ENCODE measurements around the gene HOXB8. TPM values are rescaled to one million over a fixed set of nuclear protein-coding genes. Genes with fewer than 3 reads are reported as not detected.

Gene HOXB8
- total RNA-seq, 1 experiment from 2014 or later = 45.9 TPM

- peaks cover 2% of the 10 kb centered on the region for H3K36me3 ChIP-seq (ENCODE audit: control insufficient read depth, insufficient read depth, low read length)
- H3K27ac ChIP-seq (ENCODE audit: low read length) = peak overlapping the region; percentile 99
- intact Hi-C loops (cut with micrococcal nuclease; ENCODE audit: unreplicated experiment) (no loop called here), in situ Hi-C loops (cut with HindIII; ENCODE audit: low pct_unique_long_range_greater_than_20kb, low sequenced_read_pairs) (no loop called here)
- ChIA-PET CTCF (interaction anchor here (1.0 to 1.2 kb wide), 2 partner anchors 14 to 57 kb away, joined by 4 to 7 read pairs; no protein-coding TSS in a partner anchor), POLR2A (interaction anchor here (0.5 to 1.2 kb wide), 4 partner anchors 8 to 585 kb away, joined by 3 to 18 read pairs (median 12); no protein-coding TSS in a partner anchor)
- no TSS peak for BruUV-seq (replicated peaks)
- TF ChIP-seq TCF7L2 (IDR thresholded peaks at IDR 0.05; ENCODE audit: low read depth, low read length) = no peak; the same call in 1 of the 2 replicates
- TF ChIP-seq POLR2AphosphoS5 (IDR thresholded peaks at IDR 0.05; ENCODE audit: low read depth, low read length) = peak; percentile 78; the same call in 1 of the 2 replicates
- TF ChIP-seq, protein P1, sequence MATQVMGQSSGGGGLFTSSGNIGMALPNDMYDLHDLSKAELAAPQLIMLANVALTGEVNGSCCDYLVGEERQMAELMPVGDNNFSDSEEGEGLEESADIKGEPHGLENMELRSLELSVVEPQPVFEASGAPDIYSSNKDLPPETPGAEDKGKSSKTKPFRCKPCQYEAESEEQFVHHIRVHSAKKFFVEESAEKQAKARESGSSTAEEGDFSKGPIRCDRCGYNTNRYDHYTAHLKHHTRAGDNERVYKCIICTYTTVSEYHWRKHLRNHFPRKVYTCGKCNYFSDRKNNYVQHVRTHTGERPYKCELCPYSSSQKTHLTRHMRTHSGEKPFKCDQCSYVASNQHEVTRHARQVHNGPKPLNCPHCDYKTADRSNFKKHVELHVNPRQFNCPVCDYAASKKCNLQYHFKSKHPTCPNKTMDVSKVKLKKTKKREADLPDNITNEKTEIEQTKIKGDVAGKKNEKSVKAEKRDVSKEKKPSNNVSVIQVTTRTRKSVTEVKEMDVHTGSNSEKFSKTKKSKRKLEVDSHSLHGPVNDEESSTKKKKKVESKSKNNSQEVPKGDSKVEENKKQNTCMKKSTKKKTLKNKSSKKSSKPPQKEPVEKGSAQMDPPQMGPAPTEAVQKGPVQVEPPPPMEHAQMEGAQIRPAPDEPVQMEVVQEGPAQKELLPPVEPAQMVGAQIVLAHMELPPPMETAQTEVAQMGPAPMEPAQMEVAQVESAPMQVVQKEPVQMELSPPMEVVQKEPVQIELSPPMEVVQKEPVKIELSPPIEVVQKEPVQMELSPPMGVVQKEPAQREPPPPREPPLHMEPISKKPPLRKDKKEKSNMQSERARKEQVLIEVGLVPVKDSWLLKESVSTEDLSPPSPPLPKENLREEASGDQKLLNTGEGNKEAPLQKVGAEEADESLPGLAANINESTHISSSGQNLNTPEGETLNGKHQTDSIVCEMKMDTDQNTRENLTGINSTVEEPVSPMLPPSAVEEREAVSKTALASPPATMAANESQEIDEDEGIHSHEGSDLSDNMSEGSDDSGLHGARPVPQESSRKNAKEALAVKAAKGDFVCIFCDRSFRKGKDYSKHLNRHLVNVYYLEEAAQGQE (IDR thresholded peaks at IDR 0.05; ENCODE audit: insufficient read depth in 1 of 2, low read depth in 2 of 2, low read length in 1 of 2) = peak in 1 of 2 experiments; percentile 15; a peak in 1 of 4 replicates
- TF ChIP-seq, protein P2, sequence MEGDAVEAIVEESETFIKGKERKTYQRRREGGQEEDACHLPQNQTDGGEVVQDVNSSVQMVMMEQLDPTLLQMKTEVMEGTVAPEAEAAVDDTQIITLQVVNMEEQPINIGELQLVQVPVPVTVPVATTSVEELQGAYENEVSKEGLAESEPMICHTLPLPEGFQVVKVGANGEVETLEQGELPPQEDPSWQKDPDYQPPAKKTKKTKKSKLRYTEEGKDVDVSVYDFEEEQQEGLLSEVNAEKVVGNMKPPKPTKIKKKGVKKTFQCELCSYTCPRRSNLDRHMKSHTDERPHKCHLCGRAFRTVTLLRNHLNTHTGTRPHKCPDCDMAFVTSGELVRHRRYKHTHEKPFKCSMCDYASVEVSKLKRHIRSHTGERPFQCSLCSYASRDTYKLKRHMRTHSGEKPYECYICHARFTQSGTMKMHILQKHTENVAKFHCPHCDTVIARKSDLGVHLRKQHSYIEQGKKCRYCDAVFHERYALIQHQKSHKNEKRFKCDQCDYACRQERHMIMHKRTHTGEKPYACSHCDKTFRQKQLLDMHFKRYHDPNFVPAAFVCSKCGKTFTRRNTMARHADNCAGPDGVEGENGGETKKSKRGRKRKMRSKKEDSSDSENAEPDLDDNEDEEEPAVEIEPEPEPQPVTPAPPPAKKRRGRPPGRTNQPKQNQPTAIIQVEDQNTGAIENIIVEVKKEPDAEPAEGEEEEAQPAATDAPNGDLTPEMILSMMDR (IDR thresholded peaks at IDR 0.05) = no peak
- peak; percentile 96 for TF ChIP-seq SIN3A (IDR thresholded peaks at IDR 0.05; ENCODE audit: borderline replicate concordance, insufficient read depth, low read depth, low read length)
- peak; percentile 57 for ATAC-seq
- peak overlapping the region; percentile 70 to 99 for H3K4me3 ChIP-seq (ENCODE audit: low read depth in 2 of 2, low read length in 2 of 2)
- no peaks in the 10 kb centered on the region for H3K27me3 ChIP-seq (ENCODE audit: control insufficient read depth, insufficient read depth, low read length)
- DNase-seq (ENCODE audit: low read depth, low spot score) = no peak
- H3K4me1 ChIP-seq (ENCODE audit: control insufficient read depth, insufficient read depth, low read length) = peaks cover 57% of the 10 kb centered on the region
- no peaks in the 10 kb centered on the region for H3K9me3 ChIP-seq (ENCODE audit: control insufficient read depth, insufficient read depth, low read depth, low read length)
Measured at GRCh38 chr17:48603959-48604769, 10.9 kb downstream of the HOXB8 start.

GRCh38 chr17:48601539-48602425 is 13.3 kb downstream of the HOXB8 start:
- in situ Hi-C loops (cut with HindIII; ENCODE audit: low pct_unique_long_range_greater_than_20kb, low sequenced_read_pairs) (no loop called here), intact Hi-C loops (cut with micrococcal nuclease; ENCODE audit: unreplicated experiment) (no loop called here)
- H3K4me1 ChIP-seq (ENCODE audit: control insufficient read depth, insufficient read depth, low read length) = peaks cover 41% of the 10 kb centered on the region
- TF ChIP-seq POLR2AphosphoS5 (IDR thresholded peaks at IDR 0.05; ENCODE audit: low read depth, low read length) (0 out of 2 replicates have a peak, but pooled peaks have one; percentile 59), TCF7L2 (IDR thresholded peaks at IDR 0.05; ENCODE audit: low read depth, low read length) (peak; percentile 96), SIN3A (IDR thresholded peaks at IDR 0.05; ENCODE audit: borderline replicate concordance, insufficient read depth, low read depth, low read length) (no peak)
- POLR2A ChIA-PET = interaction anchor here (0.6 to 1.6 kb wide), 5 partner anchors 9 to 1281 kb away, joined by 3 to 8 read pairs (median 5); no protein-coding TSS in a partner anchor
- CTCF ChIA-PET = interaction anchor here (0.6 to 0.8 kb wide), 7 partner anchors 8 to 337 kb away, joined by 3 to 7 read pairs (median 4); no protein-coding TSS in a partner anchor
- H3K4me3 ChIP-seq (ENCODE audit: low read depth in 2 of 2, low read length in 2 of 2) = peak overlapping the region; percentile 70 to 99
- H3K9me3 ChIP-seq (ENCODE audit: control insufficient read depth, insufficient read depth, low read depth, low read length) = no peaks in the 10 kb centered on the region
- peak overlapping the region; percentile 99 for H3K27ac ChIP-seq (ENCODE audit: low read length)
- H3K36me3 ChIP-seq (ENCODE audit: control insufficient read depth, insufficient read depth, low read length) = no peaks in the 10 kb centered on the region; the same call in 1 of the 2 replicates
- ATAC-seq (no peak), DNase-seq (ENCODE audit: low read depth, low spot score) (no peak)
- no peaks in the 10 kb centered on the region for H3K27me3 ChIP-seq (ENCODE audit: control insufficient read depth, insufficient read depth, low read length)
- no TSS peak for BruUV-seq (replicated peaks)
